ENCODE measurements around the gene GPR155.

Gene GPR155

GRCh38 chr2:174450021-174450816 is 36.6 kb downstream of the GPR155 start:
- peak; percentile 24 for DNase-seq (ENCODE audit: low spot score)
- TF ChIP-seq CTCF (IDR thresholded peaks at IDR 0.05; ENCODE audit: borderline replicate concordance, control extremely low read depth, extremely low read depth, insufficient read depth, missing control alignments) = no peak
- in situ Hi-C loops (cut with MboI; ENCODE audit: low sequenced_read_pairs, unreplicated experiment) = no loop called here

- in situ Hi-C loops (cut with MboI; ENCODE audit: low sequenced_read_pairs, unreplicated experiment) = no loop called here
- no peak for DNase-seq (ENCODE audit: low spot score)
- no peak for TF ChIP-seq CTCF (IDR thresholded peaks at IDR 0.05; ENCODE audit: borderline replicate concordance, control extremely low read depth, extremely low read depth, insufficient read depth, missing control alignments)
Observed at GRCh38 chr2:174449033-174449432, 37.8 kb downstream of the GPR155 start.

GRCh38 chr2:174446531-174446930 is 40.3 kb downstream of the GPR155 start:
- in situ Hi-C loops (cut with MboI; ENCODE audit: low sequenced_read_pairs, unreplicated experiment) = no loop called here
- DNase-seq (ENCODE audit: low spot score) = no peak

GRCh38 chr2:174445248-174445647 is 41.6 kb downstream of the GPR155 start:
- in situ Hi-C loops (cut with MboI; ENCODE audit: low sequenced_read_pairs, unreplicated experiment) = no loop called here
- DNase-seq (ENCODE audit: low spot score) = no peak
- TF ChIP-seq CTCF (IDR thresholded peaks at IDR 0.05; ENCODE audit: borderline replicate concordance, control extremely low read depth, extremely low read depth, insufficient read depth, missing control alignments) = no peak

More at GRCh38 chr2:174446531-174446930, 40.3 kb downstream of the GPR155 start:
- TF ChIP-seq CTCF (IDR thresholded peaks at IDR 0.05; ENCODE audit: borderline replicate concordance, control extremely low read depth, extremely low read depth, insufficient read depth, missing control alignments) = no peak

- no peak for DNase-seq (ENCODE audit: low spot score)
- in situ Hi-C loops (cut with MboI; ENCODE audit: low sequenced_read_pairs, unreplicated experiment) = no loop called here
- no peak for TF ChIP-seq CTCF (IDR thresholded peaks at IDR 0.05; ENCODE audit: borderline replicate concordance, control extremely low read depth, extremely low read depth, insufficient read depth, missing control alignments)
Observed at GRCh38 chr2:174444761-174445160, 42.1 kb downstream of the GPR155 start.

GRCh38 chr2:174442546-174443510 is 44.0 kb downstream of the GPR155 start:
- no peak for TF ChIP-seq CTCF (IDR thresholded peaks at IDR 0.05; ENCODE audit: borderline replicate concordance, control extremely low read depth, extremely low read depth, insufficient read depth, missing control alignments)
- in situ Hi-C loops (cut with MboI; ENCODE audit: low sequenced_read_pairs, unreplicated experiment) = no loop called here
- DNase-seq (ENCODE audit: low spot score) = no peak

All from GM13976 (cell line).